Retinal pigment epithelial cell (primary cell): ENCODE measurements around the gene DLEU7.
A peak's percentile ranks its signal among the peaks of the same experiment; 100 is the strongest.

Experiments used
- DNase-seq: peaks from one replicate; pipeline ENCODE4 v3.0.0-alpha.2; 2010; ENCODE audit warnings: low read depth
- H3K4me3 ChIP-seq: 2 replicates; pipeline ENCODE4 v1.5.1; 2011; ENCODE audit warnings: mild to moderate bottlenecking, low read length, control low read depth, moderate library complexity
- CTCF ChIP-seq: conservative IDR thresholded peaks from 2 replicates; pipeline ENCODE4 v1.5.1; 2011; ENCODE audit warnings: low read depth, low read length, control low read depth, inconsistent platforms

DLEU7 gene

GRCh38 chr13:50864492-50864891 lies 21.0 kb upstream of the DLEU7 start:
- DNase-seq, result no peak
- TF ChIP-seq CTCF, result no peak
- H3K4me3 ChIP-seq, result no peak overlapping the region

- no peak for DNase-seq
- H3K4me3 ChIP-seq, result no peak overlapping the region
- no peak for TF ChIP-seq CTCF
These were observed 12.2 kb upstream of the DLEU7 start for GRCh38 chr13:50855681-50856080.

- no peak for TF ChIP-seq CTCF
- DNase-seq, result no peak
- no peak overlapping the region for H3K4me3 ChIP-seq
These were observed 7.0 kb upstream of the DLEU7 start for GRCh38 chr13:50850445-50850844.

GRCh38 chr13:50847501-50847900 lies 4.0 kb upstream of the DLEU7 start:
- no peak overlapping the region for H3K4me3 ChIP-seq
- no peak for DNase-seq
- TF ChIP-seq CTCF, result no peak

GRCh38 chr13:50846861-50847475 lies 3.5 kb upstream of the DLEU7 start:
- no peak overlapping the region for H3K4me3 ChIP-seq
- no peak for TF ChIP-seq CTCF
- no peak for DNase-seq

GRCh38 chr13:50845211-50845610 lies 1.7 kb upstream of the DLEU7 start:
- H3K4me3 ChIP-seq, result no peak overlapping the region
- TF ChIP-seq CTCF, result no peak
- peak; percentile 88 for DNase-seq

GRCh38 chr13:50844084-50844875 lies 788 bp upstream of the DLEU7 start:
- TF ChIP-seq CTCF, result no peak
- no peak for DNase-seq

More at GRCh38 chr13:50844084-50844875, 788 bp upstream of the DLEU7 start:
- H3K4me3 ChIP-seq, result no peak overlapping the region
